NCI-H82 (cell line): ENCODE measurements around the gene CAP2.

ENCODE experiments used
- DNase-seq: peaks from one replicate; lab custom pipeline; 2025; lab: John Stamatoyannopoulos, UW

CAP2 gene

DNA sequence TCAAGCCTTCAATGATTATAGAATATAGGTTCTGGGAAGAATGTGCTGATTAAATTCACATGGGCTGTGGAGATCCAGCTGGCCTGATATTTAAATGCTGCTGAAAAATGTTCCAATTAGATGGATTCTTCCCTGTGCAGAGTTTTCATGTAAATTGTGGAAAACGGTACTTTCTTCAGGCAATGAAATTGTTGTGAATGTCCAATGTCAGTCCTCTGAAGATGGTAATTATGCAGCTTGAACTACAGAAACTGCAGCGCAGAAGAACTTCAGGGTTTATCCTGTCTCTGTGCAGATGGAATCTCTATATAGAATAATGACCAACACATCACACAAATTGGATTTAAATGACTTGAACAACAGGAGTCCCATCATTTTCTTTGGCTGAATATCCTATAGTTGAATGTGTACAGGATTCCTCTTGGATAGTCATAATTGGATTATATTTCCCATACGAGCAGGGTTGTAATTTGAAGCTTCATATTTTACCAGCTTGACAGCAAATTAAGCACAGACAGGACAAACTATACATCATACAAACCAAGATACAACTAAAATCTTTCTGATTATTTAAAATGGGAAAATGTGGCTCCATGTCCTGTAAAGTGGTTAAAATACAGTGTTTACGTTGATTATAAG lies 82.3 kb downstream of the CAP2 start:
- DNase-seq: peak; percentile 59

- peak; percentile 30 for DNase-seq
Measured at GRCh38 chr6:17476511-17476910, 83.1 kb downstream of the CAP2 start.

GRCh38 chr6:17477356-17477755 lies 84.0 kb downstream of the CAP2 start:
- no peak for DNase-seq

GRCh38 chr6:17478223-17478907 lies 85.0 kb downstream of the CAP2 start:
- no peak for DNase-seq

DNA sequence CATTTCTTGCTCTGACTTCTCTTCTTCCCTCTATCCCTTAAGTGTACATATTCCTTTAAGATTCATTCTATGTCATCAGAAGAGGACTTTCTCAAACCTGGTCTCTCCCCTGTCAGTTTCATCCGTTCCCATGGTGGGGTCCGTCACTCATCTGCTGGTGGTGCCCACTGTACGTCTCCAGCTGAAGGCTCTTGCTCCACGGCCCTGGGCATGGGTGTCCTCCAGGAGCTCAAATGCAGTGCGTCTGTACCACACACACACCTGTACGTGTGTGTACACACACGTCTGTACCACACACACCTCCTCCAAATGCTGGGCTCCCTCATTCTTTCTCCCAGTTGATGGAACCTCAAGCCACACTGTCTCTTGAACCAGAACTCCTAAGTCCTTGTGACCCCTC lies 85.6 kb downstream of the CAP2 start:
- no peak for DNase-seq

DNA sequence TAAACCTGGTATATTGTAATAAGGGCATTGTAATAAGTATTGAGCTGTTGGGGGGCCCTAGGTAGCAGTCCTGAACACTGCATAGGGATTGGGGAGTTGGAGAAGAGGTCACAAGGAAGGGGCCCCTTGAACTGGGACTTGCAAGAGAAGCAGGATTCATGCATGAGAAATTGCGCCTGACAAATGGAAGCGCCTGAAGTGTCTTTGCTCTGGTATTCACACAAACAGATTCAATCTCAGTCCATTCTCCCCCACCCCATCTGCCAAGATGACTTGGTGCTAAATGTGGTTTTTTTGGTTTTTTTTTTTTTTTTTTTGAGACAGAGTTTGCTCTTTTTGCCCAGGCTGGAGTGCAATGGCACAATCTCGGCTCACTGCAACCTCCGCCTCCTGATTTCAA lies 87.1 kb downstream of the CAP2 start:
- no peak for DNase-seq

DNA sequence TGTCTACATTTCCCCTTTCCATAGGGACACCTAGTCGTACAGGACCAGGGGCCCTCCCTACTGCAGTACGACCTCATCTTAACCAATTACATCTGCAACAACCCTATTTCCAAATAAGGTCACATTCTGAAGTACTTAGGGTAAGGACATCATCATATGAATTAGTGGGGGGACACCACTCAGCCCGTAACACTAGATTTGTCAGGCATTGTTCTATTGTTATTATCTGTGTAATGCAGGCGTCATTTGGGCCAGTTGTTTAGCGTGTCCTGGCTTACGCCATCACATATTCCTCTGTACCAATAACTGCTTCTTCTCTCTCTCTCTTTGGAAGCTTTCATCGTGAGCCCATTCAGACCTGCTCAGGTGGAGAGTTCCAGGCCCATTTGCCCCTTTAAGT lies 89.3 kb downstream of the CAP2 start:
- DNase-seq: no peak

- no peak for DNase-seq
Measured at GRCh38 chr6:17483391-17484016, 90.1 kb downstream of the CAP2 start.

DNA sequence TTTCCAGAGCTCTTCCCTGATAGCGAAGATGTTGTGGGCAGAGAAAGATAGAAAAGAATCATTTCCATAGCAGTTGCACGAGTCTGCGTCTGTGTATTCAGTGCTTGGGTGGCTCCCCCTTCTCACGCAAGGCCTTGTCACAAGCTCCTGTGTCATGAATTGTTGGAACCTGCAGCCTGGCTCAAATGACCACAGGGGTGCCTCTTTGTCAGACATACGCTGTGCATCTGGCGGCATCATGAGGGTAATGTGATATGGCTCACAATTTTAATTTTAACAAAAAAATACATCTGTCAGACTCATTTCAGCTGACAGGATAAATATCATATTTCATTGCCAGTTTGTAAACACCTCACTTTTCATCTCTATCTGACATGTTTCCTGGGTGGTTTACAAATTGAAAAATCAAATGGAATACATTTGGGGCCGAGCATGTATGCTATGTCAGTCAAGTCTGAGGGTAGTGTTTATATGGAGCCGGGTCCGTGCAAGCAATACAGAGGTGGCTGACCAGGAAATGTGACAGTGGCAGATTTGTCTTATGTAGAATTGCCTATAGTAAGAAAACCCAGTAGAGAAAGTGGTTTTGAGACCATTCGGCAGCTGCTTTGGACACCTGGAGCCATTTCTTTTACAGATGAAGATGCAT lies 90.9 kb downstream of the CAP2 start:
- no peak for DNase-seq

GRCh38 chr6:17485181-17485580 lies 91.8 kb downstream of the CAP2 start:
- no peak for DNase-seq

- DNase-seq: no peak
Measured at GRCh38 chr6:17485946-17486345, 92.6 kb downstream of the CAP2 start.

- no peak for DNase-seq
Measured at GRCh38 chr6:17486680-17487079, 93.3 kb downstream of the CAP2 start.

- no peak for DNase-seq
Measured at GRCh38 chr6:17490724-17491123, 97.3 kb downstream of the CAP2 start.

DNA sequence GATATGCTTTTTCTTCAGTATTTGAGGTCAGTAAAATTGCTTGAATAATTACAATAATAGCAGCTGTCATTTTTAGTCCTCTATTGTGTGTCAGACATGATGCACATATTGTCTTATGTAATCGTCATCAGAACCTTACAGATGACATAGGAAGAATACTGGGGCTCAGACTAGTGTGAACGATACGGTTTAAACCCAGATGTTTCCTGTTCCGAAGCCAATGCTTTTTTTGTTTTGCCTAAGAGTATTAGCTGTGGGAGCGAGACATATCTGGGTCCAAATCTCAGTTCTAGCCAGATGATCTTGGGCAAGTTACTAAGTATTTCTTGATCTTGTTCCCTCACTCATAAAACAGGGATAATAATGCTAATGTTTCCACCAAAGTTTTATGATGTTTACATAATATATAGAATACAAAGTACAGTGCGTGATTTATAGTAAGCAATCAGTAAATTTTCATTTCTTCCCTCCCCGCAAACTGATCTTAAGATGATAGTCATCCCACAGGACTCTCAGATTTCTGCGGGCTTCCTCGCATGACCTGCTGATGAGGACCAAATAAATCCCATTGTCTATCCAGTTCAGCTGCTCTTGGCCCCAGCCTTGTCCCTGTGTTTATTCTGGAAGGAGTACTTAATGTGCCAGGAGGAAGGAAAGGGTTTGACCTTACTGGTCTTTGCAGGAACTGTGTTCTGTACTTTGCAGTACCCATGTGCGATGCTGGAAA lies 98.2 kb downstream of the CAP2 start:
- DNase-seq: no peak

DNA sequence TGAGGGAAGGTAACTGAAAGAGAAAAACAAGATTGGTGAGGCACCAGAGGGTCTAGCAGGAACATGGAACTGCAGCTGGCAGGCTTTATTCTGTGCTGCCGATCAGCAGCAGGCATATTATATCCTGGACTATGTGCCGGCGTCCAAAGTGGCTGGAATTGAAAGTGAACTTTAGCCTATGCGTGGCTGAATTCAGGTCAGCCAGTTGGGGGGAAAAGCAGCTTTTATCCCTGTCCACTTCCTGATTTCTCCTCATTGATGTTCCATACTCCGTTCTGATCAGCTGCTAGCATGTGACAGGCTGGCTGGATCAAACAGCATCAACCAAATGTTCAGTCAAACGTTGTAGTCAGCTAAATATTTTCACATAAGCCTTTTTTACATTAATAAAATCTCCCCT lies 99.0 kb downstream of the CAP2 start:
- no peak for DNase-seq

GRCh38 chr6:17493286-17493685 lies 99.9 kb downstream of the CAP2 start:
- no peak for DNase-seq

GRCh38 chr6:17494177-17494576 lies 100.8 kb downstream of the CAP2 start:
- DNase-seq: no peak

DNA sequence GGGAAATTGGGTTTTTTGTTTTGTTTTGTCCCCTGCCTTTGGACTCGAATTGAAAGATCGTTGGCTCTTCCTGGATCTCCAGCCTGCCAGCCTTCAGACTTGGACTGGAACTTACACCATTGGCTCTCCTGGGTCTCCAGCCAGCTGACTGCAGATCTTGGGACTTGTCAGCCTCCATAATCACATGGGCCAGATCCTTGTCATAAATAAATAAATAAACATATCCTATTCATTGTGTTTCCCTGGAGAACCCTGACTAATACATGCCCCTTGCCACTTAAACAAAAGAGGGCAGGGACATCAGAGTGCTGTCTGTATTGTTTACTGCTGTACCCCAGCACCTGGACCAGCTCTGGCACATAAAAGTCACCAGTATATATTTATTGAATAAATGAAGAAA lies 101.5 kb downstream of the CAP2 start:
- DNase-seq: no peak

DNA sequence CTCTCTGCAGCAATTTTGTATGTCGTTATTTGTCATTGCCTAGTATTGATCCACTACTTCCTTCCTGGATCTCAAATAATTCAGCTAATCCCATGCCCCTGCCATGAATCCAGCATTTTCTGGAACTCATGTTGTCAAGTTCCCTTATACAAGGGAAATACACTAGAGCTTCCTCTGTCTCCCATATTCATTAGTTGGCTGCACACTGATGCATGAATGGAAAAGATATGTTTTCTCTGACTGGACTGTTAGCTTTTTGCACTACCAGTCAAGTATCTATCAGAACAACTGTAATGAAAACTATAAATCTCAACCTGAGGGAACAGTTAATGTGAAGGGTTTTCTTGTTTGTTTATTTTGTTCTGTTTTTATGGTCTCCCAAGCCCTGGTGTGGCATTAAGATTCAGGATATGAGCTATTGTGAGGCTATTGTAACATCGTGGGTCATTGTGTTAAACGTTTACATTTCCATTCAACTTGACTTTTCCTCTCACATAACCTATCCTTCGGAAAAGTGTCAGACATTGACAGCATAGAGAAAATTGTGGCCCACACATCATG lies 104.2 kb downstream of the CAP2 start:
- DNase-seq: no peak

DNA sequence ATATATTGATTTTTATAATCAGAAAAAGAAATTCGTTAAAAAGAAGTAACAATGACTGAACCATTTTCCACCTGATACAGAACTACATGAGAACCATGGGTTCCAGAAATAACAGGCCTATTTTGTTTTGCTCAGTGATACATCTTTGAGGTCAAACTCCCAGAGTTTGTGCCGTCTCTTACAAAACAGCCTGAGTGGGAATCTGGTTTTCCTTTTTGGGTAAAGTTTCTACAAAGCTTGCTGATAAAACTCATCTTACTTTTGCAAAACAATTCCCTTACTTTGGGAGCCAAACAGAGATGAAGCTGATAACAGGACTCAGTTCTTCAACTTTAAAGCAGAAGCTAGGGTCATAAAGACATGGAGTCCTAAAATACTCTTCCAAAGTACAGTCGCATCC lies 108.0 kb downstream of the CAP2 start:
- no peak for DNase-seq

DNA sequence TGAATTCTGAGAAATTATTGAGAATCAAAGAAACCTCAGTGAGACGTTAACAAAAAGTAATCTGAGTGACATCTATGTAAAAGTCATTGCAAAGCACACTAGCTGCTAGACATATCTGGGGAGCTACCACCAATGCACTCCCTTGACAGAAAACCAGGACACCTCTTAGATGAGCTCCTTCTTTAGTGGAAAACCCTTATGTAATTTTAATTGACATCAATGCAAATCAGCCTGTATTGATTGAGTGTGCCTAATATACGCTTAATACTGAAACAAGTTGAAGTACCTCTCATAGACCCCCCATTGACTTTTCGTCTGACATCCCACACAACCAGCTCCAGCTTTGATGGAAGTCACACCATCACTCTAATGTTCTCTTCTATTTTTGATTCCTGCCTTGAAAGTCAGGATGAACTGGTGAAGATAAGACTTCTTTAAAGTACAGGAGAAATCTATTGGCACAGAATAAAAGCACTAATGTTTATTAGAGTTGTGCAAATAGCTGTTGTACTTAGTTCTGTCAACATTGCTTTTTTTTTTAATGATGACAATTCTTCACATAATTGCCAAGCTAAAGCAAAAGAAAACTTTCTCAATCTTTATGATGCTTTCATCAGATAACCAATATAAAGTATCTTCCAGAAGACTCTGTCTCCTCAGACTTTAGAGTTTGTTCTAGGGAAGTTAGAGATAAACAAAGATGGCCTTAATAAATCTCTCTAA lies 108.7 kb downstream of the CAP2 start:
- no peak for DNase-seq
